SK-N-DZ (cell line): ENCODE data around the gene HAUS5.

Experiments used
- DNase-seq: peaks from one replicate; pipeline ENCODE4 v3.0.0-alpha.2; 2015; ENCODE audit warnings: low spot score

The HAUS5 gene

DNA sequence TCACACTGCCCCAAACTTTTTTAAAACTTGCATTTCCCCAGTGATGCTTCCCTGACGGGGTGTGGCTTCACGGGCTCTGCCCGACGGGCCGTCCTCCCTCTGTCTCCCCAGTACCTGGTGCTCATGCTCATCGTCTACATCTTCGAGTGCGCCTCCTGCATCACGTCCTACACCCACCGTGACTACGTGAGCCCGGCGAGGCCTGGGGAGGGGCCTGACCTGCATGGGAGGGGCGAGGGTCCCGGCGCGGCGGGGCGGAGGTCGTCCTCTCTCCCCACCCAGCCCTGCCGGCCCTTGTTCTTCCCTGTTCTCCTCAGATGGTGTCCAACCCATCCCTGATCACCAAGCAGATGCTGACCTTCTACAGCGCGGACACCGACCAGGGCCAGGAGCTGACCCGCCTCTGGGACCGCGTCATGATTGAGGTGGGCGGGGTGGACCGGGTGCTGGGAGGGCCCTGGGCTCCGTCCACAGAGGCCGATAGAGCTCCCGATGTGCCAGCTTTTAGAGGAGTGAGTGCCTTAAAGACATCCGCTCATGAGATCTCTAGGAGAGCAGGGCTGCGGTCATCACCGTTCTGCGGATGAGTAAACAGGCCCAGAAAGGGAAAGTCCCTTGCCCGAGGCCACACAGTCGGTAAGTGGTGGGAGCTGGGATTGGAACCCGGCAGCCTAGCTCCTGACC, 60.7 kb downstream of the HAUS5 start:
- no peak for DNase-seq
